PFSK-1 (cell line): Measurements from ENCODE around the gene STKLD1.

Experiments used
- FOXP2 ChIP-seq: optimal IDR thresholded peaks from 2 replicates; pipeline ENCODE3; 2011; ENCODE audit warnings: borderline replicate concordance, control low read depth, inconsistent platforms; ENCODE audit not compliant: insufficient read depth; ENCODE audit errors: extremely low read length, extremely low read depth
- POLR2AphosphoS5 ChIP-seq: IDR thresholded peaks from 2 replicates; pipeline ENCODE4 v1.6.1; 2012; ENCODE audit warnings: low read depth, mild to moderate bottlenecking, control low read depth, low read length, moderate library complexity
- SIN3A ChIP-seq: IDR thresholded peaks from 2 replicates; pipeline ENCODE4 v1.6.1; 2012; ENCODE audit warnings: mild to moderate bottlenecking, low read length, moderate library complexity, borderline replicate concordance; ENCODE audit not compliant: insufficient read depth
- TAF1 ChIP-seq: IDR thresholded peaks from 2 replicates; pipeline ENCODE4 v1.6.1; 2012; ENCODE audit warnings: low read length, control low read depth, borderline replicate concordance; ENCODE audit not compliant: insufficient read depth
- TF ChIP-seq, protein P1 (sequence below), 2 experiments: IDR thresholded peaks; 2 replicates each; pipeline versions ENCODE4 v1.6.1 to v1.8.0; 2011 to 2012; ENCODE audit warnings: low read depth in 2 of 2, low read length in 2 of 2, control low read depth in 1 of 2, inconsistent platforms in 1 of 2, mild to moderate bottlenecking in 1 of 2, moderate library complexity in 1 of 2; ENCODE audit not compliant: insufficient read depth in 1 of 2

STKLD1 gene

DNA sequence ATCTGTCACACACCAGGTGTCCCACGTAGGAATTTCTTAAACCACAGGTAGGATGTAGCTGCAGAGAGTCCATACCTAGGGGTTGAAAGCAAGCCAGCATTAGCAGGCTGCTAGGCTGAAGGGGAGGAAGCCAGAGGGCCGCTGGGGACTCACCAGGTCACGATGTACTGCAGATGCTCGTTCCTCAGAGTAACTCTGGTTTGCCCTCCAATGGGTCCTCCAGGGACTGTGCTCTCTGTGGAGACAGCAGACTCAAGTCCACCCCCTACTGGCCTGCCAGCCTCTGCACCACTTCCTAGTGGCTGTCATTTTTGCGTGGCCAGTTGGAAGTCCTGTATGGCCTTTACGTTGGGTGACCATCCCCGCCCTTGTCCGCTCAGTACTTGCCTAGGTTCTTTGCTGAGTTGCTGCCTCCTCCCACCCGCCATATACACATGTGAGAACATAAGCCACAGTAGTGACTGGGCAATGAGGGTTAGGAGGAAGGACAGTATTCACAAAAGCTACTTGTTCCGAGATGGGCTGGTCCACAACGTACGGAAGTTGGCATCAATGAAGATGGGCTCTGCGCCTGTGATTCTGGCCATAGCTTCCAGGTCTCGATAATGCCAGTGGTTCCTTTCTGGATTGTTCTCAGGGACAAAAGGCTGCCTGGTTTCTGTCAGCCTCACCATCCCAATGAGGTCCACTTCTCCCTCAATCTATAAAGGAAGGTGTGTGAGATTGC lies 24.1 kb upstream of the STKLD1 start:
- TF ChIP-seq, protein P1, sequence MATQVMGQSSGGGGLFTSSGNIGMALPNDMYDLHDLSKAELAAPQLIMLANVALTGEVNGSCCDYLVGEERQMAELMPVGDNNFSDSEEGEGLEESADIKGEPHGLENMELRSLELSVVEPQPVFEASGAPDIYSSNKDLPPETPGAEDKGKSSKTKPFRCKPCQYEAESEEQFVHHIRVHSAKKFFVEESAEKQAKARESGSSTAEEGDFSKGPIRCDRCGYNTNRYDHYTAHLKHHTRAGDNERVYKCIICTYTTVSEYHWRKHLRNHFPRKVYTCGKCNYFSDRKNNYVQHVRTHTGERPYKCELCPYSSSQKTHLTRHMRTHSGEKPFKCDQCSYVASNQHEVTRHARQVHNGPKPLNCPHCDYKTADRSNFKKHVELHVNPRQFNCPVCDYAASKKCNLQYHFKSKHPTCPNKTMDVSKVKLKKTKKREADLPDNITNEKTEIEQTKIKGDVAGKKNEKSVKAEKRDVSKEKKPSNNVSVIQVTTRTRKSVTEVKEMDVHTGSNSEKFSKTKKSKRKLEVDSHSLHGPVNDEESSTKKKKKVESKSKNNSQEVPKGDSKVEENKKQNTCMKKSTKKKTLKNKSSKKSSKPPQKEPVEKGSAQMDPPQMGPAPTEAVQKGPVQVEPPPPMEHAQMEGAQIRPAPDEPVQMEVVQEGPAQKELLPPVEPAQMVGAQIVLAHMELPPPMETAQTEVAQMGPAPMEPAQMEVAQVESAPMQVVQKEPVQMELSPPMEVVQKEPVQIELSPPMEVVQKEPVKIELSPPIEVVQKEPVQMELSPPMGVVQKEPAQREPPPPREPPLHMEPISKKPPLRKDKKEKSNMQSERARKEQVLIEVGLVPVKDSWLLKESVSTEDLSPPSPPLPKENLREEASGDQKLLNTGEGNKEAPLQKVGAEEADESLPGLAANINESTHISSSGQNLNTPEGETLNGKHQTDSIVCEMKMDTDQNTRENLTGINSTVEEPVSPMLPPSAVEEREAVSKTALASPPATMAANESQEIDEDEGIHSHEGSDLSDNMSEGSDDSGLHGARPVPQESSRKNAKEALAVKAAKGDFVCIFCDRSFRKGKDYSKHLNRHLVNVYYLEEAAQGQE (IDR thresholded peaks at IDR 0.05; ENCODE audit: insufficient read depth in 1 of 2, low read depth in 2 of 2, low read length in 2 of 2): no peak
- TF ChIP-seq POLR2AphosphoS5 (peak; percentile 55), SIN3A (peak; percentile 10; the same call in 1 of the 2 replicates)

DNA sequence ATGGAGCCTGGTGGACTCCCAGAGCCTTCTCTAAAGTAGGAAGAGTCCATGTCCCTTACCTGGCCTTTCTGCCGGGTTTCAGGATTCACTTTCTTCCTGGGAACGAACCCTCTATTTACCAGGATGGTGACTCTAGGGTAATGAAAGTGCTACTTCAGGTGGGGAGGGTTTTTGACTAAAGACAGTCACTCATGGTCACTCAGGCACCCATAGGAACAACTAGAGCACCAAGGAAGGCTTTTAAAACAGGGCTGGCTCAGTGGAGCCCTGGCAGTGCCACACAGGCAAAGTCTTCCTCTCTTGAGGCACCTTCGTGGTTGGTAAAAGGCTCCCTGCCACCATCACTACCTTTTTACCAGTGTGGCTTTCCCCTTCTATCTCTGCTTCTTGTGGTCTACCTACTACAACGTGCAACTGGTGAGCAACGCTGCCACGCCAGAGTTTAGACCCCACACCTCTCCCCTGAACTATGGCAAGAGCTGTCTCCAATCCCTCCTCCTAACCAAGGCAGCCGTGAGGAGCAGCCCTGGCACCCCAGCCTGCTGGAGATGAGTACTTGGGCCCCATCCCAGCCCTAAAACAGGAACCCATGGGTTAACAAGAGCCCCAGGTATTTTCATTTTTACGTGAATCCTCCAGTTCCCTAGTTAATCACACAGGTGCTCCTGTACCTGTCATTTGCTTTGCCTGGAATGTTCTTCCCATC lies 23.4 kb upstream of the STKLD1 start:
- TF ChIP-seq FOXP2: no peak

- no peak for TF ChIP-seq TAF1
- no peak for TF ChIP-seq POLR2AphosphoS5
- no peak for TF ChIP-seq FOXP2
- TF ChIP-seq, protein P1 (IDR thresholded peaks at IDR 0.05; ENCODE audit: insufficient read depth in 1 of 2, low read depth in 2 of 2, low read length in 2 of 2): no peak
- TF ChIP-seq SIN3A: no peak
Measured at GRCh38 chr9:133353548-133353947, 22.6 kb upstream of the STKLD1 start.

- no peak for TF ChIP-seq POLR2AphosphoS5
- TF ChIP-seq, protein P1 (IDR thresholded peaks at IDR 0.05; ENCODE audit: insufficient read depth in 1 of 2, low read depth in 2 of 2, low read length in 2 of 2): no peak
Measured at GRCh38 chr9:133354766-133355165, 21.4 kb upstream of the STKLD1 start.

DNA sequence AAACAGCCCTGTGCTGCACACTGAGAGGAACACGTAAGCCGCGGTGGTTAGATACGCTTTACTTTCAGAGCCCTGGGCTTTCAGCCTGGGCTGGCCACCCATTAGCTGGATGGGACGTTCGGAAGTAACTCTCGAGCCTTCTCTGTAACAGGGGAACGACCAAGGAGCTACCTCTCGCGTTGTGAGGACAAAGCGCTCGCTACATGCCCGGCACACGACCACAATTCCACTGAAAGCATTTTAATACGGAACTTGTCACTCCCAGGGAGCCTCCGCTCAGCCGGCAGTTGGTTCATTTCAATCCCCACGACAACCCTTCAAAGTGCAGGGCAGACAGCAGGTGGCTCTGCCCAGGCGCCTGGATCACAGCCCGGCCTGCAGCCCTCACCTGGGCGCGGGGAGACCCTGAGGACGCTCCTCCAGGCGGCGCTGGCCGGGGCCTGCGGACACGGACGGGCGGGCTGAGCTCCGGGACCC lies 20.2 kb upstream of the STKLD1 start:
- TF ChIP-seq, protein P1 (IDR thresholded peaks at IDR 0.05; ENCODE audit: insufficient read depth in 1 of 2, low read depth in 2 of 2, low read length in 2 of 2): no peak
- TF ChIP-seq FOXP2: no peak
- no peak for TF ChIP-seq SIN3A
- no peak for TF ChIP-seq TAF1
- TF ChIP-seq POLR2AphosphoS5: no peak
